ENCODE data around the gene CNTN4.

The CNTN4 gene

GRCh38 chr3:2420919-2421318 lies 322.3 kb downstream of the CNTN4 start:
- no peak for DNase-seq

GRCh38 chr3:2423143-2423542 lies 324.5 kb downstream of the CNTN4 start:
- no peak for DNase-seq

- DNase-seq, result no peak
These were observed 342.9 kb downstream of the CNTN4 start for GRCh38 chr3:2441558-2441957.

- no peak for DNase-seq
These were observed 347.5 kb downstream of the CNTN4 start for GRCh38 chr3:2446146-2446545.

GRCh38 chr3:2452249-2452648 lies 353.6 kb downstream of the CNTN4 start:
- no peak for DNase-seq

- DNase-seq, result no peak
These were observed 356.2 kb downstream of the CNTN4 start for GRCh38 chr3:2454865-2455264.

- DNase-seq, result no peak
These were observed 358.1 kb downstream of the CNTN4 start for GRCh38 chr3:2456788-2457187.

GRCh38 chr3:2458816-2459215 lies 360.1 kb downstream of the CNTN4 start:
- DNase-seq, result peak; percentile 62

GRCh38 chr3:2465842-2466241 lies 367.2 kb downstream of the CNTN4 start:
- no peak for DNase-seq

GRCh38 chr3:2468816-2469215 lies 370.1 kb downstream of the CNTN4 start:
- no peak for DNase-seq

- no peak for DNase-seq
These were observed 378.3 kb downstream of the CNTN4 start for GRCh38 chr3:2476996-2477395.

GRCh38 chr3:2477620-2478019 lies 379.0 kb downstream of the CNTN4 start:
- no peak for DNase-seq

- DNase-seq, result no peak
These were observed 385.7 kb downstream of the CNTN4 start for GRCh38 chr3:2484162-2485026.

GRCh38 chr3:2485027-2485375 lies 386.3 kb downstream of the CNTN4 start:
- DNase-seq, result no peak

- no peak for DNase-seq
These were observed 397.1 kb downstream of the CNTN4 start for GRCh38 chr3:2495746-2496145.

- no peak for DNase-seq
These were observed 406.2 kb downstream of the CNTN4 start for GRCh38 chr3:2504912-2505311.

GRCh38 chr3:2506776-2507175 lies 408.1 kb downstream of the CNTN4 start:
- no peak for DNase-seq

GRCh38 chr3:2510591-2511145 lies 412.0 kb downstream of the CNTN4 start:
- DNase-seq, result no peak

GRCh38 chr3:2511356-2511755 lies 412.7 kb downstream of the CNTN4 start:
- peak; percentile 25 for DNase-seq

- no peak for DNase-seq
These were observed 414.2 kb downstream of the CNTN4 start for GRCh38 chr3:2512881-2513280.

- DNase-seq, result no peak
These were observed 415.3 kb downstream of the CNTN4 start for GRCh38 chr3:2513986-2514385.

GRCh38 chr3:2516762-2517441 lies 418.2 kb downstream of the CNTN4 start:
- no peak for DNase-seq

- DNase-seq, result no peak
These were observed 419.0 kb downstream of the CNTN4 start for GRCh38 chr3:2517500-2518172.

Measured in fibroblast of skin of abdomen (primary cell).